HEK293T (cell line): Measurements from ENCODE around the gene SGF29.

Experiments
- BHLHE40 ChIP-seq: fragments of 450-650 bp; IDR thresholded peaks from 2 replicates; pipeline ENCODE4 v1.6.1; 2016; ENCODE audit warnings: mild to moderate bottlenecking, moderate library complexity, borderline replicate concordance
- ELF4 ChIP-seq: fragments of 450-650 bp; IDR thresholded peaks from 2 replicates; pipeline ENCODE4 v1.6.1; 2017; ENCODE audit warnings: antibody characterized with exemption
- FOXA1 ChIP-seq: fragments of 450-650 bp; IDR thresholded peaks from 2 replicates; pipeline ENCODE4 v1.6.1; 2016; ENCODE audit warnings: mild to moderate bottlenecking
- FOXK2 ChIP-seq: fragments of 450-650 bp; IDR thresholded peaks from 2 replicates; pipeline ENCODE4 v1.6.1; 2016; ENCODE audit warnings: mild to moderate bottlenecking
- FOXM1 ChIP-seq: fragments of 450-650 bp; IDR thresholded peaks from 2 replicates; pipeline ENCODE4 v1.6.1; 2017; ENCODE audit warnings: mild to moderate bottlenecking, borderline replicate concordance
- HDGF ChIP-seq: fragments of 450-650 bp; IDR thresholded peaks from 2 replicates; pipeline ENCODE4 v1.6.1; 2017; ENCODE audit warnings: antibody characterized with exemption, borderline replicate concordance
- NFRKB ChIP-seq: fragments of 450-650 bp; IDR thresholded peaks from 2 replicates; pipeline ENCODE4 v1.6.1; 2016; ENCODE audit warnings: mild to moderate bottlenecking, moderate library complexity
- SP1 ChIP-seq: fragments of 450-650 bp; IDR thresholded peaks from 2 replicates; pipeline ENCODE4 v1.6.1; 2017
- SUZ12 ChIP-seq: fragments of 450-650 bp; IDR thresholded peaks from 2 replicates; pipeline ENCODE4 v1.6.1; 2016; ENCODE audit warnings: mild to moderate bottlenecking
- TARDBP ChIP-seq: fragments of 450-650 bp; IDR thresholded peaks from 2 replicates; pipeline ENCODE4 v1.6.1; 2016
- ZNF384 ChIP-seq: fragments of 450-650 bp; IDR thresholded peaks from 2 replicates; pipeline ENCODE4 v1.6.1; 2016
- TF ChIP-seq, protein P1 (sequence below): fragments of 450-650 bp; IDR thresholded peaks from 2 replicates; pipeline ENCODE4 v1.6.1; 2016

DNA sequence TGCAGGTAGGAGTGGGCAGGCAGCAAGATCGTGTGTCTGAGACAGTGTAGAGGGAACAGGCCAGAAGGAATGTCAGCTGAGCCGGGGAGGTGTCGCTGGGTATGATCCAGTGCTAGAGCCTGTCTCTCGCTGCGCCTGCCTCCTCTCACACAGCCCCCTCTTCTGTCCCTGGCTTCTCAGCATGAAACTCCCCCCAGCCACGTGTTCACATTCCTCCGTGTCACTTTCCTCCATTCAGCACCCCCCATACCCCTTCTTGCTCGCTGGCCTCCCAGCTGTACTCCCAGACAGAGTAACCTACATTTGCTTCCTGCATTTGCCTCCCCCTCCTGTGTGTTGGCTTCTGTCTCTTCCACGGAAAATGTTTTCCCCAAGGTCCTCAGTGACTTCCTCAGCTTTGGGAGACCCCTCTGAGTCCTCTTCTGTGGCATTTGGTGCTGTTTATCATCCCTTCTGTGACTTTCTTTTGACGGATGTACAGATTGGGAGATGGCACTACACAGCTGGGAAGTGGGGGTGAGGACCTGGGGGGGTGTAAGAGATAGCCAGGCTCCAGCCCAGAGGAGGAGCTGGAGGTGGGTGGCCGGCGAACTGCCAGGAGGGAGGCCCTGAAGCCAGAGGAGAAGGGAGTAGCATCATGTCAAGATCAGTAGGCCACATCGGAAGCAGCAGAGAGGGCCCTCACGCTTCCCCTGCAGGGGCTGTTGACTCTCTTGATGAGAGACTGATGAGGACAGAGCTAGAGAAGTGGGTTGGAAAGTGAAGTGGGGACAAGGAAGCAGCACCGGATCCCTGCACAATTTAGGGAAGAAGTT is 19.2 kb downstream of the SGF29 start:
- TF ChIP-seq HDGF = no peak
- no peak for TF ChIP-seq FOXM1
- no peak for TF ChIP-seq SP1
- TF ChIP-seq, protein P1, sequence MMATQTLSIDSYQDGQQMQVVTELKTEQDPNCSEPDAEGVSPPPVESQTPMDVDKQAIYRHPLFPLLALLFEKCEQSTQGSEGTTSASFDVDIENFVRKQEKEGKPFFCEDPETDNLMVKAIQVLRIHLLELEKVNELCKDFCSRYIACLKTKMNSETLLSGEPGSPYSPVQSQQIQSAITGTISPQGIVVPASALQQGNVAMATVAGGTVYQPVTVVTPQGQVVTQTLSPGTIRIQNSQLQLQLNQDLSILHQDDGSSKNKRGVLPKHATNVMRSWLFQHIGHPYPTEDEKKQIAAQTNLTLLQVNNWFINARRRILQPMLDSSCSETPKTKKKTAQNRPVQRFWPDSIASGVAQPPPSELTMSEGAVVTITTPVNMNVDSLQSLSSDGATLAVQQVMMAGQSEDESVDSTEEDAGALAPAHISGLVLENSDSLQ = no peak
- TF ChIP-seq BHLHE40 = no peak
- no peak for TF ChIP-seq NFRKB
- TF ChIP-seq TARDBP = no peak
- TF ChIP-seq FOXK2 = no peak
- no peak for TF ChIP-seq ELF4
- no peak for TF ChIP-seq FOXA1
- TF ChIP-seq SUZ12 = no peak
- TF ChIP-seq ZNF384 = no peak
